WI38 (cell line): ENCODE data around the gene GBGT1.
A peak's percentile ranks its signal among the peaks of the same experiment; 100 is the strongest.

Experiments used
- H3K4me3 ChIP-seq: 2 replicates; pipeline ENCODE4 v1.5.1; 2011; ENCODE audit warnings: low read depth, mild to moderate bottlenecking, control low read depth, low read length
- TF ChIP-seq, protein P1 (sequence below): IDR thresholded peaks from 2 replicates; pipeline ENCODE4 v1.5.1; 2012; ENCODE audit warnings: low read depth, mild to moderate bottlenecking, control low read depth, low read length

Gene GBGT1

DNA sequence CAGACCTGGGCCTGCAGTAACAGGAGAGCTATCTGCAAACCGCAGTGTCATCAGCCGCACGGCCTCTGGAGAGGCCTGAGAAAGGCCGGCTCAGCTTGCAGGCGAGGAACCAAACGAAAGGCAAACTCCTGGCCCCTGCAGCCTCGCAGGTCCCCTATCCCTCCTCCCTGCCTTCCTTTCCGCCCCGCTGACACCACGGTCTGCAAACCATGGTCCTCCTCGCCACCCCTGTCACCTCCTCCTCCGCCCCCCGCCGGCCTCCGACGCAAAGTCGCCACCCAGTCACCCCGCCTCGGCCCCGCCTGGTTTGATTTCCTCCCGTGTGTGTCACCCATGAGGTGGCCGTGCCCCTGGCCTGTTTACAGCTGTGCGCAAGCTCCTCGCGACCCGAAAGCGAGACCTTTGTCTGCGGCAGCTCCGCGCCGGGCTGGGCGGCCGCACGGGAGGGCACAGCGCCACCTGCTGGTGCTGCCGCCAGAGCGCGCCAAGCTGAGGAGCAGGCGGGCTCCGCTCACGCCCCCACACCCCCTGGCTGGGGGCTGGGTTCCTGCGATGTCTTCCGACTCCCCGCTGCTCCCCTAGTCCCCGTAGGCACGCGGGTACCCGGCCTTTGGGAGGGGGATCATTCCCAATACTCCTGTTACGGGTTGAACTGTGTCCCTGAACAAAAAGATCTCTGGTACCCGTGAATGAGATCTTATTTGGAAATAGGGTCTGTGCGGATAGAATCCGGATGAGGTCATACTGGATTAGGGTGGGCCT, 19.4 kb downstream of the GBGT1 start:
- TF ChIP-seq, protein P1, sequence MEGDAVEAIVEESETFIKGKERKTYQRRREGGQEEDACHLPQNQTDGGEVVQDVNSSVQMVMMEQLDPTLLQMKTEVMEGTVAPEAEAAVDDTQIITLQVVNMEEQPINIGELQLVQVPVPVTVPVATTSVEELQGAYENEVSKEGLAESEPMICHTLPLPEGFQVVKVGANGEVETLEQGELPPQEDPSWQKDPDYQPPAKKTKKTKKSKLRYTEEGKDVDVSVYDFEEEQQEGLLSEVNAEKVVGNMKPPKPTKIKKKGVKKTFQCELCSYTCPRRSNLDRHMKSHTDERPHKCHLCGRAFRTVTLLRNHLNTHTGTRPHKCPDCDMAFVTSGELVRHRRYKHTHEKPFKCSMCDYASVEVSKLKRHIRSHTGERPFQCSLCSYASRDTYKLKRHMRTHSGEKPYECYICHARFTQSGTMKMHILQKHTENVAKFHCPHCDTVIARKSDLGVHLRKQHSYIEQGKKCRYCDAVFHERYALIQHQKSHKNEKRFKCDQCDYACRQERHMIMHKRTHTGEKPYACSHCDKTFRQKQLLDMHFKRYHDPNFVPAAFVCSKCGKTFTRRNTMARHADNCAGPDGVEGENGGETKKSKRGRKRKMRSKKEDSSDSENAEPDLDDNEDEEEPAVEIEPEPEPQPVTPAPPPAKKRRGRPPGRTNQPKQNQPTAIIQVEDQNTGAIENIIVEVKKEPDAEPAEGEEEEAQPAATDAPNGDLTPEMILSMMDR: peak; percentile 93
- H3K4me3 ChIP-seq: peak overlapping the region; percentile 40

- TF ChIP-seq, protein P1: no peak
- H3K4me3 ChIP-seq: no peak overlapping the region
Observed at GRCh38 chr9:133143639-133144141, 20.0 kb downstream of the GBGT1 start.

DNA sequence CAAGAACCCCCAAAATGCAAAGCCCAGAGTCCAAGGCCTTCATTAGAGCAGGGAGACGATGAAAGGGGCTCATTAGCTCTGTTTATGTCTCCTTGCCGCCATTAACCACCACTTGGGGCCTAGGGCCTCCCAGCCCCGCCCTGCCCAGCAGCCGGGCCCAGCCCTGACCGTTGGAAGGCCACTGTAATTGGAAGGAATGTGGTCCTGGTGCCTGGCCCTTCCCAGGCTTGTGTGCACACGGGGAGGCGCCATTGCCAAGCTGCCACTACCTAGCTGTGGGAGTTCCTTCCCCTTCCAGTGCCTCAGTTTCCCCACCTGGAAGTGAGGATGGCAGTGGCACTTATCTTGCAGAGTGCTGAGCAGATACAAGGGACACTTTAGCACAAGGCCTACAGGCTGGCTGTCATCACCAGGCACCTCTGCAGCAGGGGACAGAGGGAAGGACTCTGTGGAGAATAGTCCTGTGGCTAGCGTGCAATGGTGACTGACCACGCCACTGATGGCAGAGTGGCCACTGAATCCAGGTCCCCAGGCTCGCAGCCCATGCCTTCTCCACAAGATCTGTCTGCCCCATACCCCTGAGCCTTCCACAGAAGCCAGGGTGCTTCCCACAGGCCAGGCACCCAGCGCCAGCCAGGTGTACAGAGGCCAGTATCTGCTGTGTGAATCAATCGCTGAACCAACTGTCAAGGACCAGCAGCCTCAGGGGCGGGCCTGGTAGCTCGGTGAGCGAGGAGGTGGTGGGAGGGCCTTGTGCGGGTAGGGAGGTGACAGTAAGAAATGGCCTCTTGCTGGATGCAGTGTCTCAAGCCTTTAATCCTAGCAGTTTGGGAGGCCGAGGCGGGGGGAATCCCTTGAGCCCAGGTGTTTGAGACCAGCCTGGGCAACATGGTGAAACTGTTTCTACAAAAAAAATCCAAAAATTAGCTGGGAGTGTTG, 20.8 kb downstream of the GBGT1 start:
- H3K4me3 ChIP-seq: no peak overlapping the region
- TF ChIP-seq, protein P1: no peak

DNA sequence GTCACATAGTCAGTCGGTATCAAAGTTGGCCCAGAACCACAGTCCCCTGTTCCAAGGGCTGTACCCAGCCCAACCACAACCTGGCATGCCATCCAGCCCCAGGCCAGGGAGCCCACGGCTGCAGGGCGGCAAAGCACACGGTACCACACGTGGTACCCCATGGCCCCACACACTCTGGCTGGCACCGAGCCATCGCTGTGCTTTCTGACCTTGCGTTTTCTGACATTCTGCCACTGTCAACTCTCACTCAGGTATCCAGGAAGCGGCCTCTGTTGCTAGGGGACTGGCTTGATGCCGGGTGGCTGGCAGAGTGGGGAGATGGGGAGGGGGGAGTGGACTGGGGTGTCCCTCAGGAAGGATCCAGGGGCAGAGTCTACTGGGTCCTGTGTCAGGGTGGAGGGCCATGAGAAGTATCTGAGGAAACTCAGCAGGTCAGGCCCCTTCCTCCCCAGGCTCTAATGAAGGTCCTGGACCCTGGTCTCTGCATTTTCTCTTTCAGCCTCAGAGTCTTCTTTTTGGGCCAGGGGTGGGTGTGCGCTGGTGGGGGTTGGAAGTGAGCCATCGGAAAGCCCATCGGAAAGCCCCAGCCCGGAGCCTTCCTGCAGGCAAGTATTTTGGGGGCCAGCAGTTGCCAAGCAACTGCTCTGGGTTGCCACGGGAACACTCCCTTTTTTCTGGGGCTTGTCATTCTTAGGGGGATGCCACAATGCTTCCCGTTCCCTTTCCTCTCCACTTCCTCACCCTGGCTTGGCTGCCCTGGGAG, 21.7 kb downstream of the GBGT1 start:
- H3K4me3 ChIP-seq: no peak overlapping the region
- TF ChIP-seq, protein P1: no peak

- no peak overlapping the region for H3K4me3 ChIP-seq
Observed at GRCh38 chr9:133140606-133141005, 23.1 kb downstream of the GBGT1 start.

DNA sequence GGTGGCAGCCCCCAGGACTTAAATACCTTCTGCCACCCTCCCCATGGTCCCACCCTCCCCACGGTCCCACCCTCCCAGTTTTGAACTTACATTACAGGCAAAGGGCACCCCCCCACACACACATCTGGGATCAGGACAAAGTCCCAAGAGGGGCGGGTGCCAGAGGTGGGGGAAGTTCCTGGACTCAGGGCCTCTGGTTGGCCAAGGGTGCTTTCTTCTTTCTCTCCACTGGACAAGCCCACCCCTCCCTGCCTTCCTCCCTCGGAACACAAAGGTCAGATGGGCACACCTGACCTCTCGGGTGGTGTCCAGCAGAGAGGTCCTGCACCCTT, 23.6 kb downstream of the GBGT1 start:
- TF ChIP-seq, protein P1: no peak
- H3K4me3 ChIP-seq: no peak overlapping the region

More at GRCh38 chr9:133140606-133141005, 23.1 kb downstream of the GBGT1 start:
- TF ChIP-seq, protein P1: no peak
